ENCODE data around the gene EXOC4.

- TF ChIP-seq, protein P1, sequence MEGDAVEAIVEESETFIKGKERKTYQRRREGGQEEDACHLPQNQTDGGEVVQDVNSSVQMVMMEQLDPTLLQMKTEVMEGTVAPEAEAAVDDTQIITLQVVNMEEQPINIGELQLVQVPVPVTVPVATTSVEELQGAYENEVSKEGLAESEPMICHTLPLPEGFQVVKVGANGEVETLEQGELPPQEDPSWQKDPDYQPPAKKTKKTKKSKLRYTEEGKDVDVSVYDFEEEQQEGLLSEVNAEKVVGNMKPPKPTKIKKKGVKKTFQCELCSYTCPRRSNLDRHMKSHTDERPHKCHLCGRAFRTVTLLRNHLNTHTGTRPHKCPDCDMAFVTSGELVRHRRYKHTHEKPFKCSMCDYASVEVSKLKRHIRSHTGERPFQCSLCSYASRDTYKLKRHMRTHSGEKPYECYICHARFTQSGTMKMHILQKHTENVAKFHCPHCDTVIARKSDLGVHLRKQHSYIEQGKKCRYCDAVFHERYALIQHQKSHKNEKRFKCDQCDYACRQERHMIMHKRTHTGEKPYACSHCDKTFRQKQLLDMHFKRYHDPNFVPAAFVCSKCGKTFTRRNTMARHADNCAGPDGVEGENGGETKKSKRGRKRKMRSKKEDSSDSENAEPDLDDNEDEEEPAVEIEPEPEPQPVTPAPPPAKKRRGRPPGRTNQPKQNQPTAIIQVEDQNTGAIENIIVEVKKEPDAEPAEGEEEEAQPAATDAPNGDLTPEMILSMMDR (conservative IDR thresholded peaks at IDR 0.05 in 1 of 2, IDR thresholded peaks at IDR 0.05 in 1 of 2; ENCODE audit: low read depth in 1 of 2, low read length in 2 of 2) = no peak
- TF ChIP-seq EZH2 (IDR thresholded peaks at IDR 0.05; ENCODE audit: low read length, missing control alignments) = no peak
Measured at GRCh38 chr7:133784486-133785001, 531.7 kb downstream of the EXOC4 start.

All from fibroblast of lung (primary cell).